Activated naive CD4-positive, alpha-beta T cell treated with anti-CD3 and anti-CD28 coated beads, Interleukin-2, amount 50 U/mL, for 72 hours (primary cell): Measurements from ENCODE around the gene PTPRH. TPM values are rescaled to one million over a fixed set of nuclear protein-coding genes. Genes with fewer than 3 reads are reported as not detected.

ENCODE experiments used
- ATAC-seq, 2 donors: fragments of 150-1000 bp; cut with Tn5 transposase; 2 replicates each; pipeline ENCODE4 v1.10.0; 2021; ENCODE audit warnings: mild to moderate bottlenecking in 2 of 2, moderate library complexity in 2 of 2
- DNase-seq, 2 donors: peaks; one replicate each; pipeline ENCODE4 v3.0.0; 2021 to 2022; ENCODE audit warnings: low spot score in 2 of 2
- H3K27ac Mint-ChIP-seq, 2 donors: one replicate each; pipeline ENCODE4 v1.8.0; 2022; ENCODE audit warnings: mild to moderate bottlenecking in 2 of 2, mixed read lengths in 2 of 2
- H3K36me3 Mint-ChIP-seq, 2 donors: one replicate each; pipeline ENCODE4 v1.8.0; 2022; ENCODE audit warnings: mixed read lengths in 2 of 2
- H3K9me3 Mint-ChIP-seq, 2 donors: one replicate each; pipeline ENCODE4 v1.8.0; 2022; ENCODE audit warnings: mixed read lengths in 2 of 2
- total RNA-seq, 2 donors: library from RNA; stranded (reverse); gene quantifications; one replicate each; pipeline ENCODE4 v1.2.3, GENCODE V29; 2022

PTPRH gene, protein sequence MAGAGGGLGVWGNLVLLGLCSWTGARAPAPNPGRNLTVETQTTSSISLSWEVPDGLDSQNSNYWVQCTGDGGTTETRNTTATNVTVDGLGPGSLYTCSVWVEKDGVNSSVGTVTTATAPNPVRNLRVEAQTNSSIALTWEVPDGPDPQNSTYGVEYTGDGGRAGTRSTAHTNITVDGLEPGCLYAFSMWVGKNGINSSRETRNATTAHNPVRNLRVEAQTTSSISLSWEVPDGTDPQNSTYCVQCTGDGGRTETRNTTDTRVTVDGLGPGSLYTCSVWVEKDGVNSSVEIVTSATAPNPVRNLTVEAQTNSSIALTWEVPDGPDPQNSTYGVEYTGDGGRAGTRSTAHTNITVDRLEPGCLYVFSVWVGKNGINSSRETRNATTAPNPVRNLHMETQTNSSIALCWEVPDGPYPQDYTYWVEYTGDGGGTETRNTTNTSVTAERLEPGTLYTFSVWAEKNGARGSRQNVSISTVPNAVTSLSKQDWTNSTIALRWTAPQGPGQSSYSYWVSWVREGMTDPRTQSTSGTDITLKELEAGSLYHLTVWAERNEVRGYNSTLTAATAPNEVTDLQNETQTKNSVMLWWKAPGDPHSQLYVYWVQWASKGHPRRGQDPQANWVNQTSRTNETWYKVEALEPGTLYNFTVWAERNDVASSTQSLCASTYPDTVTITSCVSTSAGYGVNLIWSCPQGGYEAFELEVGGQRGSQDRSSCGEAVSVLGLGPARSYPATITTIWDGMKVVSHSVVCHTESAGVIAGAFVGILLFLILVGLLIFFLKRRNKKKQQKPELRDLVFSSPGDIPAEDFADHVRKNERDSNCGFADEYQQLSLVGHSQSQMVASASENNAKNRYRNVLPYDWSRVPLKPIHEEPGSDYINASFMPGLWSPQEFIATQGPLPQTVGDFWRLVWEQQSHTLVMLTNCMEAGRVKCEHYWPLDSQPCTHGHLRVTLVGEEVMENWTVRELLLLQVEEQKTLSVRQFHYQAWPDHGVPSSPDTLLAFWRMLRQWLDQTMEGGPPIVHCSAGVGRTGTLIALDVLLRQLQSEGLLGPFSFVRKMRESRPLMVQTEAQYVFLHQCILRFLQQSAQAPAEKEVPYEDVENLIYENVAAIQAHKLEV
- total RNA-seq: under 1 TPM in 1 of 2 donors, not detected in 1; 0.19 TPM

DNA sequence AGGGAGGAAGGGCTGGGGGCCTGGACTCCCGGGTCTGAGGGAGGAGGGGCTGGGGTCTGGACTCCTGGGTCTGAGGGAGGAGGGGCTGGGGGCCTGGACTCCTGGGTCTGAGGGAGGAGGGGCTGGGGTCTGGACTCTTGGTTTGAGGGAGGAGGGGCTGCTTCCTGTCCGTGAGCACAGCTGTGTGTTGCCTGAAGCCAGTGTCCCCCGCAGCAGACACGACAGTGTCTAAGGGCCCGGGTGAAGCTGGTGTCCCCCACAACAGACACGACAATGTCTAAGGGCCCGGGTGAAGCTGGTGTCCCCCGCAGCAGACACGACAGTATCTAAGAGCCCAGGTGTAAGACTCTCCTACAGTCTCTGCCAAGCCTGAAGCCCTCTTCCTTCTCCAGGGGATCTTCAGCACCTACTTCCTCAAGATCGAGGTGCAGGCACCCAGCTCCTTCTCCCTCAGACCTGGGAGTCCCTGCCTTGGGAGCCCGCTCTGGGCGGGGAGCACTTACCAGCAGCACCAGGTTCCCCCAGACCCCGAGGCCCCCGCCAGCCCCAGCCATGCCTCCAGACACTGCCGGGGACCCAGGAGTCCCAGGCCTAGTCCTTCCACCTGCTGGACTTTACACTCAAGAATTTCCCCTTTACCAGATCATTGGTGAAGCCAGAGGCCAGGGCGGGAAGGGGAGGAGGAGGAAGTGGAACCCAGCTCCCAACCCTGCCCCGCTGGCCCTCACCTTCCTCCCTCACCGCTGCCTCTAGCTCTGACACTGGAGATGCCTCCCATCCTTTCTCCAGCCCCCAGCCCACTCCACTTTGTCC is at the start of gene PTPRH:
Gene PTPRH, minus strand, starts transcription at position 622 of the 813 bp plus-strand sequence. Its CDS starts 68 bp downstream, at position 554.
- ATAC-seq: peak in 1 of 2 donors; percentile 25
- Mint-ChIP-seq H3K36me3 (peaks cover 0 to 16% of the 10 kb centered on the region in 2 donors), H3K27ac (peak within 1 kb of the TSS in 1 of 2 donors; percentile 4), H3K9me3 (peaks cover 4 to 11% of the 10 kb centered on the region in 2 donors)
- DNase-seq: no peak

DNA sequence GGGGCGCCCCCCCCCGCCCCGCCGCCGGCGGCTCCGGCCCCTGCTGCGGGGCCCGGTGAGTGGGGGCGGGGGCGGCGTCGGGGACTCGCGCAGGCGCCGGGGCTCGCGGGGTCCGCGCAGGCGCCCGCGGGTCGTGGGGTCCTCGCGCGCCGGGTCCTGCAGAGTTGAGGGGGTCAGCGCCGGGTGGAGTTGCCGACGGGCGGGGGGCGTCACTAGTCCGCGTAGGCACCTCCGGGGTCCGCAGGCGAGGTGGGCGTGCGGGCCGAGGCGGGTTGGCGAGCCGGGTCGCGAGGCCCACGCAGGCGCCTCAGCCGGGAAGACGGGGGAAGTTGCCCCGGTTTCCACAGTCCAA is 49.2 kb upstream of the PTPRH start:
- peak in 1 of 2 donors; percentile 19 for ATAC-seq
- peak in 1 of 2 donors; percentile 46 for DNase-seq
- no peaks in the 10 kb centered on the region for H3K9me3 Mint-ChIP-seq
- H3K36me3 Mint-ChIP-seq: peaks cover 43 to 53% of the 10 kb centered on the region in 2 donors
- H3K27ac Mint-ChIP-seq: peak overlapping the region in 1 of 2 donors; percentile 97

DNA sequence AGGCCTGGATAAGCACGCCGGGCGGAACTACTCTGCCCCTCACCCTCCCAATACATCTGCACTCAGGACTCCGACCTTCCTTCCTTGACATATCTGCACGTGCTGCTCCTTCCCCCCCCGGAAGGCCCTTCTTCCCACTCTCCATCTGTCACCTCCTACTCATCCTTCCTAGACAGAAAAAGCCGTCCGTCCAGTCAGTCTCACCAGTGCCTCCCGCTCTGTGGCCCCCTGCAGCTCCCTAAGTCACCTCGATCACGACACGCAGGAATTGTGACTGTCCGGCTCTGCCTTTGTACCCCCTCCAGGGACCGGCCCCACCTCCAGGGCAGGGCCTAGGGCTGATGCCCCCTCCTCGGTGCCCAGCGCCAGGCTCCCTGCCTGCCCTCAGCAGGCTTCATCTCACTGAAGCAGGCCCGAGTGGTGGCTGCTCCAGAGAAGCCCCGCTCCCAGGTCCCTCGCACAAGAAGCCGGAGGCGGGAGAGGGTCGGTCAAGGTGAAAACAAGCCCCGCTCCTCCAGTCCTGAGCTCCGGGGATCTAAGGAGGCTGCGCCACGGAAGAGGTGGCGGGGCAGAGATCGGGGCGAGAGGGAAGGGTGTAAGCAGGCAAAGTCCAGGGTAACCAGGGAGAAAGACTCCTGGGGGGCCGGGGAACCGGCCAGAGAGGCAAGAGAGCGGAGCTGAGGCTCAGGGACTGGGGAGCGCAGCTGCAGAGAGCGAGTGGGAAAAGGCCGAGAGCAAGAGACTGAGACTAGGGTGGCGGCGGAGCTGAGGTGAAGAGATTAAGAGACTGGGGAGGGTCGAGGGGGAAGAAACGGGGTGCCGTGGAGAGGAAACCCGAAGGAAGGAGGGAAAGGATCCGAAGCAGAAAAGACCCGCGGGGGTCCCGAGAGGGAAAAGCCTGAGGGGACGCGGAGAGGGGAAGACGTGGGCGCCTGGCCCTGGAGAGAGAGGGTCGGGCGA is 48.4 kb upstream of the PTPRH start:
- DNase-seq (peak in 1 of 2 donors; percentile 25), ATAC-seq (no peak)
- H3K27ac Mint-ChIP-seq: peak overlapping the region; percentile 97
- H3K9me3 Mint-ChIP-seq: no peaks in the 10 kb centered on the region
- H3K36me3 Mint-ChIP-seq: peaks cover 43 to 57% of the 10 kb centered on the region in 2 donors

GRCh38 chr19:55256562-55257460 is 47.5 kb upstream of the PTPRH start:
- no peak for DNase-seq
- no peak for ATAC-seq
- Mint-ChIP-seq H3K36me3 (peaks cover 43 to 54% of the 10 kb centered on the region in 2 donors), H3K9me3 (no peaks in the 10 kb centered on the region), H3K27ac (peak overlapping the region; percentile 97)

- ATAC-seq (peak; percentile 14 to 44), DNase-seq (peak; percentile 51 to 71)
- Mint-ChIP-seq H3K36me3 (peaks cover 48 to 61% of the 10 kb centered on the region in 2 donors), H3K27ac (peak overlapping the region; percentile 97), H3K9me3 (no peaks in the 10 kb centered on the region)
Observed at GRCh38 chr19:55255618-55256423, 46.5 kb upstream of the PTPRH start.

DNA sequence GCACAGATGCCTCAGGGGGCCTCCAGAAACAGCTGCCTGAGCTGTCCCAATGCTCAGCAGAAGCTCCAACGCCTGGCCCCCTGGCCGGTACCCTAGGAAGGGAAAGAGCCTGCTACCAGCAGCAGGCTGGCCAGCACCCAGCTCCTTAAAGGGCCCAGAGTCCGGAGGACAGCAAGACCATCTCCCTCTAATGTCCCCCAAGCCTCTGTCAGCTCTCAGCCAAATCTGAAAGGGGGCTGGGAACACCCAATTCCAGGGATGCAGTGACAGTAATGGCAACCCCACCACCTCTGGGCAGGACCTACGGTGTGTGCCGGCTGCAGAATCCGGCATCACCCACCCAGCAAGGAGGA is 45.3 kb upstream of the PTPRH start:
- Mint-ChIP-seq H3K9me3 (no peaks in the 10 kb centered on the region), H3K36me3 (peaks cover 49 to 64% of the 10 kb centered on the region in 2 donors), H3K27ac (peak overlapping the region; percentile 97)
- ATAC-seq (no peak), DNase-seq (no peak)

GRCh38 chr19:55253842-55254624 is 44.7 kb upstream of the PTPRH start:
- DNase-seq: peak; percentile 55 to 74
- Mint-ChIP-seq H3K27ac (peak overlapping the region; percentile 97), H3K9me3 (no peaks in the 10 kb centered on the region), H3K36me3 (peaks cover 43 to 64% of the 10 kb centered on the region in 2 donors)
- peak; percentile 28 to 37 for ATAC-seq

- no peak for ATAC-seq
- peaks cover 40 to 62% of the 10 kb centered on the region in 2 donors for H3K36me3 Mint-ChIP-seq
- peak overlapping the region; percentile 97 for H3K27ac Mint-ChIP-seq
- DNase-seq: no peak
- no peaks in the 10 kb centered on the region for H3K9me3 Mint-ChIP-seq
Observed at GRCh38 chr19:55252760-55253663, 43.7 kb upstream of the PTPRH start.

DNA sequence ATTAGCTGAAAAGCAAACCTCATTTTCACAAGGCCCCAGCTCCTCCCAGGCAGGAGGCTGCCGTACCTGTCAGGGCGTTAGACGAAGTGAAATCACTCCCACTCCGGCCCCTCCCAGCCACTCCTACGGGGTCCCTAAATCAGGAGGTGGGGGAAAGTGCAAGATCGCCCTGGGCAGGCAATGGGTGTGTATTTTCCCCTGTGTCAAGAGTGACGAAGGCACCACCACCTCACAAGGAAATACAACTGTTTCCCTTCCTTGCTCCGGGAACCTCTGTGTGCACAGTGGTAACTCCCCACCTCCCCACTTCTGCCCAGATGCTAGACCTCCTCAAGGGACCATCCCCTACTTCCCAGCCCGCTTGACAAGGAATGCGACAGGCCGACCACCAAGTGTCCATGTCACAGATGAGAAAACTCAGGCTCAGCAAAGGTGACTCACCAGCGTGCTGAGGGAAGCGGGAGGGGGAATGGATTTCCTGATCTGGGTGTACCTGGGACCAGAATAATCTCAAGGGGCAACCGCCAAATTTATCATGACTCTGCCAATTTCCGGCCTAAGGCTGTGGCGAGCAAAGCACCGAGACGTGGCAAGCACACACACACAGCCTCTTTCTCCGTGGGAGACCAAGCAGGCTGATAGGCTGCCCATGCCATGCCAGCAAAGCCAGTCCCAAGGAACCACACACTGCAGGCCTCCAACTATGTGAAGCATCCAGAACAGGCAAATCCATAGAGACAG is 42.2 kb upstream of the PTPRH start:
- ATAC-seq: peak in 1 of 2 donors; percentile 52

DNA sequence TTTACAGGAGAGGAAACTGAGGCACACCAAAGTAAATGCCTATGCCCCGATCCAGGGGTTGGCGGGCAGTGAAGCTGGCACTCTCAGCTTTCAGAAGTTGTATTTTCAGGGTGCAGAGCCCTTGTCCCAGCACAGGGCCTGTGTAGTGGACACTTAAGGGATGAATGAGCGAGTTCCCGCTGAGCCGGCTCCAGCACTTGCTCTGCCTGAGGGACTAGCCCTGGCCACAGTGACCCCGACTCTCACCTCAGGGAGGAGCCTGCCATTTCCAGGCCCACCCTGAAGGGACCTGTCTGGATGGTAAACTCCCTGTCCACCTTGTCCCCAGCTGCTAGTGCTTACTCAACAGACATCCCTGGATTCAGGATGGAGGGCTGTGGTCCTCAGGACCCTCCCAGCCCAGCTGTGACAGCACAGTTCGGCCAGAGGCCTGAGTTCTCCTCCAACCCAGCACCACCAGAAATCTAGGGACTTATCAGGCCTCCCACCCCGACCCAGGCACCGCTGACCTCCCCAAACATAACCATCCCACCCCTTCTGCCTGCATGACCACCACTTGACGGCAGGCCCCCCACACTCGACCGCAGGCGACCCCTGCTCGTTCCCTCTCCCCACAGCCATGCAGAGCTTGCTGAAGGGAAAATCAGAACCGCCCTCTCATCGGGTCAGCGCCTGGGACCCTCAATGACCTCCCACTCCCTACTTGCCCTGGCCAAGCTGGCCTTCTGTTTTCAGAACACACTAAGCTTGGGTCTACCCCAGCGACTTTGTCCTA is 41.1 kb upstream of the PTPRH start:
- Mint-ChIP-seq H3K36me3 (peaks cover 17 to 36% of the 10 kb centered on the region in 2 donors), H3K9me3 (no peaks in the 10 kb centered on the region), H3K27ac (peak overlapping the region; percentile 97 to 99)
- DNase-seq: no peak
- no peak for ATAC-seq

More for the DNA sequence above, 42.2 kb upstream of the PTPRH start:
- no peaks in the 10 kb centered on the region for H3K9me3 Mint-ChIP-seq
- peak; percentile 34 to 82 for DNase-seq
- H3K36me3 Mint-ChIP-seq: peaks cover 28 to 47% of the 10 kb centered on the region in 2 donors
- H3K27ac Mint-ChIP-seq: peak overlapping the region; percentile 97 to 99

DNA sequence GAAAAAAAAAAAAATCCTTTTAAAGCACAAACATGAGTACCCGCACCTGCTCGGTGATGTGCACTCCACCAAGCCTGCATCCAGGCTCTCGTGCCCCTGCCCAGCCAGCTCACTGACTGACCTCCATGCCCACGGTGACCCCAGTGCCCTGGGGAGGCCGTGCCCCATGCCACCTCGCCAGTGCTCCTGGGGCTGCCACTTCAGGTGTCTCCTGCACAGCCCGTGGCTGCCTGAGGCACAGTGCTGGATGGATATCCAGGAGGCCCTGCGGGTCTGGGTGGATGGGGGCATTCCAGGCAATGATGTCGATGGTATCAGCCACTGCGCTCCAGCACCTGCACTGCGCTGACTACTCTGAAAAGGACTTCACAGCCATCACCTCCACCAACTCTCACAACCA is 40.5 kb upstream of the PTPRH start:
- Mint-ChIP-seq H3K9me3 (no peaks in the 10 kb centered on the region), H3K36me3 (peaks cover 11 to 30% of the 10 kb centered on the region in 2 donors), H3K27ac (no peak overlapping the region)
- ATAC-seq (no peak), DNase-seq (no peak)
